H9 (cell line): ENCODE data around the gene MORN1. TPM values are rescaled to one million over a fixed set of nuclear protein-coding genes. Genes with fewer than 3 reads are reported as not detected.

ENCODE experiments used
- DNase-seq: peaks from one replicate; pipeline ENCODE4 v3.0.0-alpha.2; 2017
- H2AFZ ChIP-seq: one replicate; pipeline ENCODE4 v1.6.1; 2013; ENCODE audit warnings: mild to moderate bottlenecking, low read length, control low read depth, moderate library complexity
- H2AK5ac ChIP-seq: 2 replicates; pipeline ENCODE4 v1.6.1; 2013; ENCODE audit warnings: low read length, control low read depth, mixed read lengths; ENCODE audit not compliant: insufficient read length
- H2BK120ac ChIP-seq: one replicate; pipeline ENCODE4 v1.6.1; 2013; ENCODE audit warnings: low read depth, mild to moderate bottlenecking, low read length, control low read depth, inconsistent platforms; ENCODE audit not compliant: poor library complexity, severe bottlenecking
- H2BK12ac ChIP-seq: 2 replicates; pipeline ENCODE4 v1.6.1; 2013; ENCODE audit warnings: low read length, control low read depth, mixed read lengths, low read depth; ENCODE audit not compliant: insufficient read length
- H2BK15ac ChIP-seq: 2 replicates; pipeline ENCODE4 v1.6.1; 2013; ENCODE audit warnings: low read depth, low read length, control low read depth
- H2BK20ac ChIP-seq: one replicate; pipeline ENCODE4 v1.6.1; 2013; ENCODE audit warnings: low read depth, mild to moderate bottlenecking, low read length, control low read depth, inconsistent platforms; ENCODE audit not compliant: poor library complexity, severe bottlenecking
- H2BK5ac ChIP-seq: 2 replicates; pipeline ENCODE4 v1.6.1; 2013; ENCODE audit warnings: low read length, control low read depth, mixed read lengths; ENCODE audit not compliant: insufficient read length
- H3K14ac ChIP-seq: 2 replicates; pipeline ENCODE4 v1.6.1; 2013; ENCODE audit warnings: low read length, control low read depth; ENCODE audit not compliant: insufficient read depth
- H3K18ac ChIP-seq: 2 replicates; pipeline ENCODE4 v1.6.1; 2013; ENCODE audit warnings: low read depth, mild to moderate bottlenecking, mixed read lengths, low read length, control low read depth; ENCODE audit not compliant: insufficient read length
- H3K23ac ChIP-seq: 2 replicates; pipeline ENCODE4 v1.6.1; 2013; ENCODE audit warnings: low read length, control low read depth, mixed read lengths, low read depth; ENCODE audit not compliant: insufficient read length
- H3K23me2 ChIP-seq: 2 replicates; pipeline ENCODE4 v1.6.1; 2013; ENCODE audit warnings: low read depth, mild to moderate bottlenecking, mixed read lengths, low read length, control low read depth; ENCODE audit not compliant: insufficient read length, poor library complexity, severe bottlenecking
- H3K27ac ChIP-seq: 2 replicates; pipeline ENCODE4 v1.5.1; 2013; ENCODE audit warnings: low read length, control low read depth, mixed read lengths, low read depth; ENCODE audit not compliant: insufficient read length
- H3K27me3 ChIP-seq: 2 replicates; pipeline ENCODE4 v1.6.1; 2013; ENCODE audit warnings: low read length, control low read depth, inconsistent platforms; ENCODE audit not compliant: insufficient read depth
- H3K4ac ChIP-seq: 2 replicates; pipeline ENCODE4 v1.6.1; 2013; ENCODE audit warnings: low read depth, mild to moderate bottlenecking, control low read depth, inconsistent platforms, low read length, moderate library complexity
- H3K4me1 ChIP-seq: 2 replicates; pipeline ENCODE4 v1.6.1; 2013; ENCODE audit warnings: low read length, control low read depth, inconsistent platforms; ENCODE audit not compliant: insufficient read depth
- H3K4me2 ChIP-seq: 2 replicates; pipeline ENCODE4 v1.6.1; 2013; ENCODE audit warnings: low read length, control low read depth, mixed read lengths; ENCODE audit not compliant: insufficient read length, insufficient read depth
- H3K56ac ChIP-seq: 2 replicates; pipeline ENCODE4 v1.6.1; 2013; ENCODE audit warnings: low read depth, mild to moderate bottlenecking, mixed read lengths, low read length, control low read depth; ENCODE audit not compliant: insufficient read length
- H3K79me1 ChIP-seq: 2 replicates; pipeline ENCODE4 v1.6.1; 2013; ENCODE audit warnings: low read depth, mild to moderate bottlenecking, moderate library complexity, low read length, control low read depth, inconsistent platforms; ENCODE audit not compliant: insufficient read depth, poor library complexity, severe bottlenecking
- H3K79me2 ChIP-seq: 2 replicates; pipeline ENCODE4 v1.6.1; 2013; ENCODE audit warnings: low read length, control low read depth, inconsistent platforms; ENCODE audit not compliant: insufficient read depth
- H3K9ac ChIP-seq: 2 replicates; pipeline ENCODE4 v1.6.1; 2013; ENCODE audit warnings: low read length, control low read depth, mixed read lengths; ENCODE audit not compliant: insufficient read length; ENCODE audit errors: extremely low read depth
- H3K9me3 ChIP-seq: one replicate; pipeline ENCODE4 v1.6.1; 2013; ENCODE audit warnings: low read depth, low read length, inconsistent platforms; ENCODE audit not compliant: control insufficient read depth
- H3T11ph ChIP-seq: one replicate; pipeline ENCODE4 v1.6.1; 2013; ENCODE audit warnings: mild to moderate bottlenecking, low read length, control low read depth, inconsistent platforms
- H4K20me1 ChIP-seq: one replicate; pipeline ENCODE4 v1.6.1; 2013; ENCODE audit not compliant: control insufficient read depth, insufficient read length, insufficient read depth
- H4K5ac ChIP-seq: 2 replicates; pipeline ENCODE4 v1.6.1; 2013; ENCODE audit warnings: low read depth, mild to moderate bottlenecking, mixed read lengths, low read length, control low read depth; ENCODE audit not compliant: insufficient read length
- H4K8ac ChIP-seq: replicated peaks from 2 replicates; pipeline ENCODE4 v1.6.1; 2013; ENCODE audit warnings: low read length, control low read depth, mixed read lengths, low read depth; ENCODE audit not compliant: insufficient read length
- H4K91ac ChIP-seq: 2 replicates; pipeline ENCODE4 v1.6.1; 2013; ENCODE audit warnings: low read depth, mild to moderate bottlenecking, moderate library complexity, mixed read lengths, low read length, control low read depth; ENCODE audit not compliant: insufficient read length
- H3K27ac Mint-ChIP-seq, 3 experiments: 2 replicates in 2 of 3; 3 replicates in 1 of 3; pipeline ENCODE4 v1.8.0; 2020 to 2021; ENCODE audit warnings: mixed read lengths in 3 of 3, mild to moderate bottlenecking in 1 of 3, moderate library complexity in 1 of 3
- H3K27me3 Mint-ChIP-seq: 2 replicates; pipeline ENCODE4 v1.8.0; 2021; ENCODE audit warnings: low read depth, mild to moderate bottlenecking, moderate library complexity, mixed read lengths
- H3K36me3 Mint-ChIP-seq, 3 experiments: 2 replicates in 2 of 3; 3 replicates in 1 of 3; pipeline ENCODE4 v1.8.0; 2020 to 2021; ENCODE audit warnings: low read depth in 3 of 3, mixed read lengths in 3 of 3; ENCODE audit not compliant: insufficient read depth in 1 of 3
- H3K4me1 Mint-ChIP-seq, 2 experiments: 2 replicates each; pipeline ENCODE4 v1.8.0; 2020; ENCODE audit warnings: mixed read lengths in 2 of 2
- H3K4me3 Mint-ChIP-seq, 2 experiments: 2 replicates in 1 of 2; 3 replicates in 1 of 2; pipeline ENCODE4 v1.8.0; 2020 to 2021; ENCODE audit warnings: mild to moderate bottlenecking in 2 of 2, mixed read lengths in 2 of 2, moderate library complexity in 1 of 2
- H3K9me3 Mint-ChIP-seq, 2 experiments: 2 replicates in 1 of 2; 3 replicates in 1 of 2; pipeline ENCODE4 v1.8.0; 2020; ENCODE audit warnings: mild to moderate bottlenecking in 2 of 2, mixed read lengths in 2 of 2, moderate library complexity in 1 of 2
- CTCF ChIP-seq: fragments of 200-600 bp; sonication (generic); conservative IDR thresholded peaks from 3 replicates; pipeline ENCODE4 v1.8.0; 2021; ENCODE audit warnings: antibody characterized with exemption, mild to moderate bottlenecking
- WGBS: extraction: QIAGEN DNeasy Blood & Tissue Kit; methylation state at CpG from one replicate; pipeline ENCODE4 v1.1.7; 2013; ENCODE audit warnings: missing lambda C conversion rate, low lambda C conversion rate, mixed read lengths; ENCODE audit not compliant: insufficient read length; ENCODE audit errors: extremely low coverage; 5-methylcytosine and 5-hydroxymethylcytosine counted together
- total RNA-seq: library from RNA; stranded (reverse); gene quantifications from 2 replicates; pipeline ENCODE4 v1.2.1, GENCODE V29; 2021

Gene MORN1
- total RNA-seq, 1 experiment from 2014 or later, result 12.7 TPM

- no peak overlapping the region for H2BK12ac ChIP-seq
- no peak for TF ChIP-seq CTCF
- H3K18ac ChIP-seq, result no peak overlapping the region
- H3K4me1 Mint-ChIP-seq, result no peaks in the 10 kb centered on the region
- H4K8ac ChIP-seq, result no peak overlapping the region
- H3K79me1 ChIP-seq, result no peaks in the 10 kb centered on the region
- H3K9me3 ChIP-seq, result no peaks in the 10 kb centered on the region
- H2BK5ac ChIP-seq, result no peak overlapping the region
- H2AFZ ChIP-seq, result no peak overlapping the region
- no peak overlapping the region for H3K4ac ChIP-seq
- no peak overlapping the region for H3K27ac ChIP-seq
- H3K4me3 Mint-ChIP-seq, result no peak overlapping the region
- H4K20me1 ChIP-seq, result no peaks in the 10 kb centered on the region
- no peak overlapping the region for H3T11ph ChIP-seq
- no peak for DNase-seq
- H2BK20ac ChIP-seq, result no peak overlapping the region
- H3K23me2 ChIP-seq, result no peaks in the 10 kb centered on the region
- no peak overlapping the region for H3K9ac ChIP-seq
- no peaks in the 10 kb centered on the region for H3K79me2 ChIP-seq
- no peak overlapping the region for H4K91ac ChIP-seq
- no peaks in the 10 kb centered on the region for H3K36me3 Mint-ChIP-seq
- no peaks in the 10 kb centered on the region for H3K4me1 ChIP-seq
- H2BK120ac ChIP-seq, result no peak overlapping the region
- H3K56ac ChIP-seq, result no peak overlapping the region
- H3K9me3 Mint-ChIP-seq, result no peaks in the 10 kb centered on the region
- no peak overlapping the region for H4K5ac ChIP-seq
- H3K27me3 Mint-ChIP-seq, result no peaks in the 10 kb centered on the region
- no peak overlapping the region for H3K4me2 ChIP-seq
- no CpG with 5 or more reads among the region's 28 CpGs for WGBS
- no peak overlapping the region for H2BK15ac ChIP-seq
- no peak overlapping the region for H2AK5ac ChIP-seq
- H3K27ac Mint-ChIP-seq, result peak overlapping the region in 1 of 3 experiments; percentile 57; a peak in 1 of 7 replicates
- no peaks in the 10 kb centered on the region for H3K27me3 ChIP-seq
- H3K14ac ChIP-seq, result no peak overlapping the region; the same call in 1 of the 2 replicates
- H3K23ac ChIP-seq, result no peak overlapping the region
Measured at GRCh38 chr1:2355373-2356261, 35.7 kb downstream of the MORN1 start.
